Measurements from ENCODE around the gene ME3.

DNA sequence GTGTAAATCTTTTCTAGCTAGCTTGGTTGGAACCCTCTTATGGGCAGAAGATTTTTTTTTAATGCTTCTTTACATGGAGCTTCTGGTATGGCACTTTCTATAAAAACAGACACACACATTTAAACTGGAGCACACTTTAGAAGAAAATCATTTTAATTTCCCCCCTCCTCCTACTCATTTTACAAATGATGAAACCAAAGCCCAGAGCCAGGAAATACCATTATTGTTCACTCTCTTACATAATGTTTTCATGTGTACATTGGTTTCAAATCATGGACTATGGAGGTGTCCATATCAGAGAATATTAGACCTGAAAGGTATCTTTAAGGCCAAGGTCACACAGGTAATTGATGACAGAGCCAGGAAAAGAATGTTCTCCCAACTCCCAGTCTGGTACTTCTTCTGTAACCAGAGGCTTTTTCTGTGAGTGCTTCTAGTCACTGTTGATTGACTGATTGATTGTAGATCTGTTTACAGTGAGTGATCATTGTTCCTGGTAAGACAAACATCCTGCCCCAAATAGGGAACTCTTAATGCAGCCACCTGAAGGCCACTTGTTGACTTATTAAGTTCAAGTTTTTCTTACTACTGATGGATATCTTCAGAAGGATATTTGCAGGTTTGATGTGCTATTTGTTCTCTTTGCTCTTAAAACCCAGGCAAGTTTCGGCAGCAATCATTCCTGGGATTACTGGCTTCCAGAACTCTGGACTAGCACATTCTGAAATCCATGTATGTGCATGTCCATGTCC, 26.8 kb upstream of the ME3 start:
- TF ChIP-seq CTCF (conservative IDR thresholded peaks at IDR 0.05 in 1 of 2, IDR thresholded peaks at IDR 0.05 in 1 of 2; ENCODE audit: low read depth in 1 of 2, low read length in 2 of 2) (no peak), EZH2 (IDR thresholded peaks at IDR 0.05; ENCODE audit: low read length, missing control alignments) (no peak)

Data from fibroblast of lung (primary cell).